H1 (cell line): ENCODE data around the gene ARHGEF11. TPM values are rescaled to one million over a fixed set of nuclear protein-coding genes. Genes with fewer than 3 reads are reported as not detected.

Experiments
- CTCF ChIA-PET: fragments of 300-600 bp; sonication (Branson Sonifier 250); formaldehyde crosslinking; loops from one replicate; lab custom pipeline; 2021; ENCODE audit not compliant: partially characterized antibody; lab: Charles Lee
- POLR2A ChIA-PET: fragments of 300-600 bp; sonication (Branson Sonifier 250); formaldehyde crosslinking; loops from one replicate; lab custom pipeline; 2021; ENCODE audit warnings: inconsistent platforms; ENCODE audit not compliant: partially characterized antibody; lab: Charles Lee
- DNase-seq, 2 experiments: peaks; one replicate each; pipeline versions ENCODE4 v3.0.0 to v3.0.0-alpha.2; 2010 to 2022; ENCODE audit warnings: low spot score in 2 of 2, low read depth in 1 of 2, mixed read lengths in 1 of 2
- FAIRE-seq: peaks from 2 replicates; lab custom pipeline; 2011; peaks lifted over from hg19 to GRCh38; lab: Jason Lieb, UNC
- H2AFZ ChIP-seq: 2 replicates; pipeline ENCODE4 v1.8.1; 2012; ENCODE audit warnings: low read length, inconsistent platforms
- H2AK5ac ChIP-seq: 2 replicates; pipeline ENCODE4 v1.6.1; 2013; ENCODE audit warnings: low read depth, low read length
- H2BK120ac ChIP-seq: replicated peaks from 2 replicates; pipeline ENCODE3; 2013; ENCODE audit warnings: low read depth, low read length, inconsistent platforms
- H2BK12ac ChIP-seq: 2 replicates; pipeline ENCODE4 v1.6.1; 2013; ENCODE audit warnings: low read depth, low read length
- H2BK15ac ChIP-seq: 2 replicates; pipeline ENCODE4 v1.6.1; 2013; ENCODE audit warnings: low read length
- H2BK20ac ChIP-seq: 2 replicates; pipeline ENCODE4 v1.6.1; 2013; ENCODE audit warnings: low read length
- H2BK5ac ChIP-seq: 2 replicates; pipeline ENCODE4 v1.6.1; 2013; ENCODE audit warnings: low read depth, low read length
- H3K14ac ChIP-seq: 2 replicates; pipeline ENCODE4 v1.6.1; 2013; ENCODE audit warnings: inconsistent platforms; ENCODE audit not compliant: insufficient read length
- H3K18ac ChIP-seq: 2 replicates; pipeline ENCODE4 v1.6.1; 2013; ENCODE audit warnings: low read length; ENCODE audit errors: extremely low read depth
- H3K23ac ChIP-seq: 2 replicates; pipeline ENCODE4 v1.6.1; 2013; ENCODE audit warnings: inconsistent platforms; ENCODE audit not compliant: insufficient read length
- H3K23me2 ChIP-seq: 2 replicates; pipeline ENCODE4 v1.6.1; 2013; ENCODE audit warnings: low read depth, low read length
- H3K27ac ChIP-seq: 2 replicates; pipeline ENCODE4 v1.6.1; 2011; ENCODE audit warnings: low read depth, low read length, inconsistent platforms
- H3K27me3 ChIP-seq, 4 experiments: replicated peaks in 1 of 4; 1 replicate in 1 of 4; 2 replicates in 3 of 4; pipeline versions ENCODE4 v1.6.1 to v1.8.1; 2011 to 2013; ENCODE audit warnings: low read length in 3 of 4, mild to moderate bottlenecking in 3 of 4, inconsistent platforms in 2 of 4, mixed read lengths in 2 of 4, moderate library complexity in 1 of 4; ENCODE audit not compliant: control insufficient read depth in 3 of 4, insufficient read depth in 3 of 4; ENCODE audit errors: extremely low read depth in 1 of 4
- H3K36me3 ChIP-seq, 4 experiments: 2 replicates each; pipeline versions ENCODE4 v1.6.1 to v1.8.1; 2011 to 2013; ENCODE audit warnings: mild to moderate bottlenecking in 4 of 4, low read length in 3 of 4, moderate library complexity in 2 of 4, control low read depth in 1 of 4, inconsistent platforms in 1 of 4; ENCODE audit not compliant: insufficient read depth in 4 of 4, control insufficient read depth in 2 of 4
- H3K4ac ChIP-seq: replicated peaks from 2 replicates; pipeline ENCODE3; 2013; ENCODE audit warnings: low read length, low read depth, mixed read lengths, inconsistent platforms; ENCODE audit not compliant: insufficient read length
- H3K4me1 ChIP-seq, 4 experiments: replicated peaks in 1 of 4; 1 replicate in 1 of 4; 2 replicates in 3 of 4; pipeline versions ENCODE4 v1.6.1 to v1.8.1; 2011 to 2013; ENCODE audit warnings: low read length in 3 of 4, inconsistent platforms in 2 of 4, mixed read lengths in 1 of 4; ENCODE audit not compliant: insufficient read depth in 4 of 4, control insufficient read depth in 3 of 4
- H3K4me2 ChIP-seq, 2 experiments: 2 replicates each; pipeline versions ENCODE4 v1.6.1 to v1.8.1; 2011 to 2013; ENCODE audit warnings: low read depth in 2 of 2, low read length in 2 of 2, control low read depth in 1 of 2, inconsistent platforms in 1 of 2, mild to moderate bottlenecking in 1 of 2; ENCODE audit not compliant: insufficient read depth in 1 of 2
- H3K4me3 ChIP-seq, 4 experiments: fragments of 200-600, 300-600 bp in 1 of 4; sonication (generic), shearing (Covaris generic), sonication (Bioruptor Twin) in 1 of 4; 2 replicates each; pipeline versions ENCODE4 v1.5.1 to v1.8.1; 2011 to 2016; ENCODE audit warnings: low read length in 4 of 4, low read depth in 3 of 4, control low read depth in 2 of 4, inconsistent platforms in 2 of 4, mild to moderate bottlenecking in 2 of 4, mixed read lengths in 1 of 4, moderate library complexity in 1 of 4; ENCODE audit not compliant: insufficient read depth in 2 of 4; ENCODE audit errors: extremely low read depth in 1 of 4
- H3K56ac ChIP-seq: replicated peaks from 2 replicates; pipeline ENCODE3; 2013; ENCODE audit warnings: low read depth, mild to moderate bottlenecking, mixed read lengths, low read length, inconsistent platforms; ENCODE audit not compliant: insufficient read length
- H3K79me1 ChIP-seq: 2 replicates; pipeline ENCODE4 v1.6.1; 2013; ENCODE audit warnings: low read depth, low read length, control low read depth
- H3K79me2 ChIP-seq, 2 experiments: 2 replicates each; pipeline versions ENCODE4 v1.6.1 to v1.8.1; 2012 to 2013; ENCODE audit warnings: low read length in 2 of 2, mild to moderate bottlenecking in 2 of 2, inconsistent platforms in 1 of 2; ENCODE audit not compliant: insufficient read depth in 2 of 2, control insufficient read depth in 1 of 2
- H3K9ac ChIP-seq, 4 experiments: replicated peaks in 1 of 4; 1 replicate in 1 of 4; 2 replicates in 3 of 4; pipeline versions ENCODE4 v1.6.1 to v1.8.1; 2011 to 2013; ENCODE audit warnings: low read depth in 3 of 4, low read length in 3 of 4, control low read depth in 2 of 4, mild to moderate bottlenecking in 2 of 4, moderate library complexity in 2 of 4, inconsistent platforms in 1 of 4; ENCODE audit errors: extremely low read depth in 1 of 4
- H3K9me3 ChIP-seq, 2 experiments: 2 replicates each; pipeline versions ENCODE4 v1.6.1 to v1.8.1; 2012 to 2013; ENCODE audit warnings: mild to moderate bottlenecking in 2 of 2, moderate library complexity in 2 of 2, control low read depth in 1 of 2, inconsistent platforms in 1 of 2, low read depth in 1 of 2, low read length in 1 of 2, mixed read lengths in 1 of 2; ENCODE audit not compliant: insufficient read depth in 2 of 2
- H4K20me1 ChIP-seq, 2 experiments: replicated peaks in 1 of 2; 2 replicates each; pipeline versions ENCODE3 to v1.8.1; 2011 to 2013; ENCODE audit warnings: inconsistent platforms in 2 of 2, low read length in 2 of 2, mild to moderate bottlenecking in 1 of 2; ENCODE audit not compliant: insufficient read depth in 2 of 2, control insufficient read depth in 1 of 2
- H4K5ac ChIP-seq: 2 replicates; pipeline ENCODE4 v1.6.1; 2013; ENCODE audit warnings: low read length, low read depth, mixed read lengths, inconsistent platforms; ENCODE audit not compliant: insufficient read length
- H4K8ac ChIP-seq: 2 replicates; pipeline ENCODE4 v1.8.0; 2013; ENCODE audit warnings: mild to moderate bottlenecking, moderate library complexity, low read length, inconsistent platforms; ENCODE audit not compliant: insufficient read depth; ENCODE audit errors: extremely low read depth
- H4K91ac ChIP-seq: replicated peaks from 2 replicates; pipeline ENCODE3; 2013; ENCODE audit warnings: low read length, mixed read lengths, inconsistent platforms; ENCODE audit not compliant: insufficient read length
- ASH2L ChIP-seq: fragments of 200-600, 300-600 bp; sonication (generic); IDR thresholded peaks from one replicate; pipeline ENCODE4 v1.7.1; 2017; ENCODE audit warnings: low read length
- CHD2 ChIP-seq: IDR thresholded peaks from 2 replicates; pipeline ENCODE4 v1.6.1; 2012; ENCODE audit warnings: low read length, improper control_type of control experiment
- CREB1 ChIP-seq: IDR thresholded peaks from 2 replicates; pipeline ENCODE4 v1.6.1; 2012; ENCODE audit warnings: inconsistent platforms
- EP300 ChIP-seq, 2 experiments: IDR thresholded peaks; 1 replicate in 1 of 2; 2 replicates in 1 of 2; pipeline ENCODE4 v1.6.1; 2011 to 2012; ENCODE audit warnings: low read depth in 2 of 2, low read length in 2 of 2, mild to moderate bottlenecking in 2 of 2, borderline replicate concordance in 1 of 2, inconsistent platforms in 1 of 2, moderate library complexity in 1 of 2
- KDM5A ChIP-seq: fragments of 200-600 bp; IDR thresholded peaks from 2 replicates; pipeline ENCODE4 v1.7.1; 2012; ENCODE audit warnings: mild to moderate bottlenecking, low read length, inconsistent platforms, mixed read lengths
- NRF1 ChIP-seq: IDR thresholded peaks from 2 replicates; pipeline ENCODE4 v1.6.1; 2011; ENCODE audit warnings: mild to moderate bottlenecking, low read depth, low read length, improper control_type of control experiment
- PHF8 ChIP-seq: fragments of 200-600 bp; sonication (generic); conservative IDR thresholded peaks from 2 replicates; pipeline ENCODE4 v1.7.1; 2012; ENCODE audit warnings: low read depth, mild to moderate bottlenecking, inconsistent platforms, low read length, moderate library complexity
- SAP30 ChIP-seq: fragments of 300-600 bp; sonication (generic); IDR thresholded peaks from 2 replicates; pipeline ENCODE4 v1.7.1; 2012; ENCODE audit warnings: low read length, moderate library complexity, mild to moderate bottlenecking, inconsistent platforms; ENCODE audit not compliant: insufficient read depth, insufficient replicate concordance
- SRF ChIP-seq: IDR thresholded peaks from 2 replicates; pipeline ENCODE4 v1.6.1; 2011; ENCODE audit warnings: mild to moderate bottlenecking, low read depth, low read length, moderate library complexity
- SUZ12 ChIP-seq: fragments of 200-600 bp; sonication (generic); IDR thresholded peaks from 2 replicates; pipeline ENCODE4 v1.6.1; 2012; ENCODE audit warnings: mild to moderate bottlenecking, inconsistent platforms, low read length, moderate library complexity, mixed read lengths
- TBP ChIP-seq: IDR thresholded peaks from 2 replicates; pipeline ENCODE4 v1.6.1; 2011; ENCODE audit warnings: low read depth, low read length, improper control_type of control experiment
- WGBS, 2 experiments: shearing (Covaris generic) in 1 of 2; methylation state at CpG; one replicate each; pipeline versions ENCODE4 v1.1.6 to v1.1.7; 2013 to 2015; ENCODE audit warnings: low lambda C conversion rate in 2 of 2, mixed read lengths in 2 of 2, inconsistent platforms in 1 of 2, low coverage in 1 of 2, missing lambda C conversion rate in 1 of 2; ENCODE audit not compliant: insufficient replicate concordance in 2 of 2, insufficient coverage in 1 of 2, insufficient read length in 1 of 2; ENCODE audit errors: extremely low coverage in 1 of 2, missing lambda C conversion rate in 1 of 2; 5-methylcytosine and 5-hydroxymethylcytosine counted together
- polyA plus RNA-seq, 7 experiments: library from polyadenylated mRNA; depleted of rRNA in 3 of 7; stranded (reverse) in 5 of 7; unstranded in 2 of 7; fragments of >200 nt in 5 of 7; fragments of 200-250 nt in 2 of 7; gene quantifications; 1 replicate in 5 of 7; 2 replicates in 1 of 7; 4 replicates in 1 of 7; pipeline versions ENCODE4 v1.2.1 to v1.2.3, GENCODE V29; 2011 to 2013; ENCODE audit warnings: missing spikeins in 2 of 7, mixed read lengths in 2 of 7
- total RNA-seq: library from RNA; stranded (reverse); fragmentation: NEBNext Ultra II Directional; extraction: Animal tissue kit (Norgen Biotek cat#: 25700); gene quantifications from 2 replicates; pipeline ENCODE4 v1.2.1, GENCODE V29; 2021
- TF ChIP-seq, protein P1 (sequence below), 3 experiments: IDR thresholded peaks; 1 replicate in 2 of 3; 2 replicates in 1 of 3; pipeline versions ENCODE4 v1.5.1 to v1.6.1; 2011; ENCODE audit warnings: low read length in 3 of 3, mild to moderate bottlenecking in 3 of 3, inconsistent platforms in 2 of 3, low read depth in 1 of 3, moderate library complexity in 1 of 3; ENCODE audit not compliant: insufficient read depth in 1 of 3; ENCODE audit errors: control extremely low read depth in 1 of 3

ARHGEF11 gene
- total and polyA plus RNA-seq, 2 of the 8 experiments (the other 6 are each of a cell fraction or from before 2014, with no cell fraction given): 19.9 to 33.1 TPM

GRCh38 chr1:156914440-156914856 lies 131.1 kb downstream of the ARHGEF11 start:
- Histone ChIP-seq H3K56ac (no peak overlapping the region), H3K4me1 (peaks cover 2 to 12% (median 10%) of the 10 kb centered on the region in 4 experiments), H3K23ac (no peak overlapping the region), H4K91ac (no peak overlapping the region), H3K9ac (no peak overlapping the region), H2BK20ac (no peak overlapping the region), H3K27me3 (peaks cover 0 to 28% (median 16%) of the 10 kb centered on the region in 4 experiments; a peak in 6 of 7 replicates), H3K79me1 (no peaks in the 10 kb centered on the region), H4K20me1 (peaks cover 0 to 4% of the 10 kb centered on the region in 2 experiments), H3K27ac (no peak overlapping the region), H4K5ac (no peak overlapping the region), H4K8ac (no peak overlapping the region), H2BK12ac (no peak overlapping the region), H3K18ac (no peak overlapping the region), H3K79me2 (no peaks in the 10 kb centered on the region), H3K4me2 (no peak overlapping the region), H3K14ac (no peak overlapping the region), H2BK5ac (no peak overlapping the region), H3K4me3 (no peak overlapping the region), H2AK5ac (no peak overlapping the region), H3K23me2 (peaks cover 3% of the 10 kb centered on the region; the same call in 1 of the 2 replicates), H3K36me3 (no peaks in the 10 kb centered on the region), H2BK120ac (no peak overlapping the region), H2AFZ (no peak overlapping the region), H3K9me3 (no peaks in the 10 kb centered on the region), H2BK15ac (no peak overlapping the region), H3K4ac (no peak overlapping the region)
- CTCF ChIA-PET: interaction anchor here (0.8 to 2.5 kb wide), 9 partner anchors 10 to 199 kb away, joined by 3 to 21 read pairs (median 7); no protein-coding TSS in a partner anchor
- DNase-seq (no peak), FAIRE-seq (no peak)
- 88% methylated on average over 7 of the region's 9 CpGs; no CpG with 5 or more reads in 1 of the 2 experiments for WGBS, 2 experiments
- POLR2A ChIA-PET: interaction anchor here (0.8 to 1.2 kb wide), 3 partner anchors 10 to 119 kb away, joined by 3 read pairs; no protein-coding TSS in a partner anchor
- TF ChIP-seq EP300 (IDR thresholded peaks at IDR 0.05; ENCODE audit: borderline replicate concordance in 1 of 2, low read depth in 2 of 2, low read length in 2 of 2): no peak
- TF ChIP-seq TBP: no peak
- TF ChIP-seq SUZ12: no peak
- no peak for TF ChIP-seq SRF
- no peak for TF ChIP-seq CHD2
- no peak for TF ChIP-seq ASH2L
- no peak for TF ChIP-seq KDM5A
- TF ChIP-seq, protein P1, sequence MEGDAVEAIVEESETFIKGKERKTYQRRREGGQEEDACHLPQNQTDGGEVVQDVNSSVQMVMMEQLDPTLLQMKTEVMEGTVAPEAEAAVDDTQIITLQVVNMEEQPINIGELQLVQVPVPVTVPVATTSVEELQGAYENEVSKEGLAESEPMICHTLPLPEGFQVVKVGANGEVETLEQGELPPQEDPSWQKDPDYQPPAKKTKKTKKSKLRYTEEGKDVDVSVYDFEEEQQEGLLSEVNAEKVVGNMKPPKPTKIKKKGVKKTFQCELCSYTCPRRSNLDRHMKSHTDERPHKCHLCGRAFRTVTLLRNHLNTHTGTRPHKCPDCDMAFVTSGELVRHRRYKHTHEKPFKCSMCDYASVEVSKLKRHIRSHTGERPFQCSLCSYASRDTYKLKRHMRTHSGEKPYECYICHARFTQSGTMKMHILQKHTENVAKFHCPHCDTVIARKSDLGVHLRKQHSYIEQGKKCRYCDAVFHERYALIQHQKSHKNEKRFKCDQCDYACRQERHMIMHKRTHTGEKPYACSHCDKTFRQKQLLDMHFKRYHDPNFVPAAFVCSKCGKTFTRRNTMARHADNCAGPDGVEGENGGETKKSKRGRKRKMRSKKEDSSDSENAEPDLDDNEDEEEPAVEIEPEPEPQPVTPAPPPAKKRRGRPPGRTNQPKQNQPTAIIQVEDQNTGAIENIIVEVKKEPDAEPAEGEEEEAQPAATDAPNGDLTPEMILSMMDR (IDR thresholded peaks at IDR 0.05; ENCODE audit: control extremely low read depth in 1 of 3, insufficient read depth in 1 of 3, low read depth in 1 of 3, low read length in 3 of 3): no peak
- no peak for TF ChIP-seq CREB1
- no peak for TF ChIP-seq SAP30
- TF ChIP-seq PHF8: no peak
- TF ChIP-seq NRF1: no peak
